ENCODE data around the gene FMN1.

FMN1 gene

GRCh38 chr15:32967521-32967920, 227.0 kb downstream of the FMN1 start:
- H3K4me1 Mint-ChIP-seq: no peaks in the 10 kb centered on the region
- H3K4me3 Mint-ChIP-seq: no peak overlapping the region
- no peak overlapping the region for H3K27ac Mint-ChIP-seq
- peaks cover 4% of the 10 kb centered on the region for H3K36me3 Mint-ChIP-seq (ENCODE audit: low read depth)
- TF ChIP-seq CTCF (IDR thresholded peaks at IDR 0.05; ENCODE audit: unreplicated experiment in 3 of 3): no peak
- H3K27me3 Mint-ChIP-seq (ENCODE audit: low read depth): no peaks in the 10 kb centered on the region
- H3K9me3 Mint-ChIP-seq: no peaks in the 10 kb centered on the region

GRCh38 chr15:32966512-32966911, 228.0 kb downstream of the FMN1 start:
- no peaks in the 10 kb centered on the region for H3K4me1 Mint-ChIP-seq
- H3K27ac Mint-ChIP-seq: no peak overlapping the region
- no peak overlapping the region for H3K4me3 Mint-ChIP-seq

GRCh38 chr15:32965897-32966296, 228.6 kb downstream of the FMN1 start:
- H3K4me3 Mint-ChIP-seq: no peak overlapping the region
- no peak for TF ChIP-seq CTCF (IDR thresholded peaks at IDR 0.05; ENCODE audit: unreplicated experiment in 3 of 3)
- peaks cover 2% of the 10 kb centered on the region for H3K9me3 Mint-ChIP-seq
- no peaks in the 10 kb centered on the region for H3K4me1 Mint-ChIP-seq
- no peak overlapping the region for H3K27ac Mint-ChIP-seq
- no peaks in the 10 kb centered on the region for H3K27me3 Mint-ChIP-seq (ENCODE audit: low read depth)
- peaks cover 9% of the 10 kb centered on the region for H3K36me3 Mint-ChIP-seq (ENCODE audit: low read depth)

More at GRCh38 chr15:32966512-32966911, 228.0 kb downstream of the FMN1 start:
- Mint-ChIP-seq H3K36me3 (ENCODE audit: low read depth) (peaks cover 9% of the 10 kb centered on the region), H3K9me3 (peaks cover 2% of the 10 kb centered on the region), H3K27me3 (ENCODE audit: low read depth) (no peaks in the 10 kb centered on the region)
- no peak for TF ChIP-seq CTCF (IDR thresholded peaks at IDR 0.05; ENCODE audit: unreplicated experiment in 3 of 3)

GRCh38 chr15:32959077-32959476, 235.4 kb downstream of the FMN1 start:
- peaks cover 25% of the 10 kb centered on the region for H3K4me1 Mint-ChIP-seq
- TF ChIP-seq CTCF (IDR thresholded peaks at IDR 0.05; ENCODE audit: unreplicated experiment in 3 of 3): no peak
- peaks cover 13% of the 10 kb centered on the region for H3K36me3 Mint-ChIP-seq (ENCODE audit: low read depth)
- no peak overlapping the region for H3K4me3 Mint-ChIP-seq
- peak overlapping the region in 1 of 3 experiments; percentile 44 for H3K27ac Mint-ChIP-seq
- H3K9me3 Mint-ChIP-seq: peaks cover 5% of the 10 kb centered on the region
- no peaks in the 10 kb centered on the region for H3K27me3 Mint-ChIP-seq (ENCODE audit: low read depth)

GRCh38 chr15:32957219-32957618, 237.3 kb downstream of the FMN1 start:
- Mint-ChIP-seq H3K27me3 (ENCODE audit: low read depth) (no peaks in the 10 kb centered on the region), H3K4me1 (peaks cover 43% of the 10 kb centered on the region), H3K9me3 (peaks cover 5% of the 10 kb centered on the region), H3K27ac (no peak overlapping the region), H3K4me3 (no peak overlapping the region), H3K36me3 (ENCODE audit: low read depth) (peaks cover 13% of the 10 kb centered on the region)
- TF ChIP-seq CTCF (IDR thresholded peaks at IDR 0.05; ENCODE audit: unreplicated experiment in 3 of 3): no peak

- H3K36me3 Mint-ChIP-seq (ENCODE audit: low read depth): peaks cover 9% of the 10 kb centered on the region
- no peak overlapping the region for H3K4me3 Mint-ChIP-seq
- no peaks in the 10 kb centered on the region for H3K27me3 Mint-ChIP-seq (ENCODE audit: low read depth)
- H3K27ac Mint-ChIP-seq: peak overlapping the region in 2 of 3 experiments; percentile 45 to 47
- H3K4me1 Mint-ChIP-seq: peaks cover 48% of the 10 kb centered on the region
- H3K9me3 Mint-ChIP-seq: peaks cover 4% of the 10 kb centered on the region
- TF ChIP-seq CTCF (IDR thresholded peaks at IDR 0.05; ENCODE audit: unreplicated experiment in 3 of 3): no peak
Measured at GRCh38 chr15:32956711-32957110, 237.8 kb downstream of the FMN1 start.

Data from nephron (organoid).